SH-SY5Y (cell line): ENCODE results near the gene HOXA11.

Experiments
- GATA2 ChIP-seq: IDR thresholded peaks from 2 replicates; pipeline ENCODE4 v1.6.1; 2011; ENCODE audit warnings: mild to moderate bottlenecking, low read depth, low read length
- GATA3 ChIP-seq: IDR thresholded peaks from 2 replicates; pipeline ENCODE4 v1.6.1; 2011; ENCODE audit warnings: low read depth, mild to moderate bottlenecking, low read length, moderate library complexity

HOXA11 gene

DNA sequence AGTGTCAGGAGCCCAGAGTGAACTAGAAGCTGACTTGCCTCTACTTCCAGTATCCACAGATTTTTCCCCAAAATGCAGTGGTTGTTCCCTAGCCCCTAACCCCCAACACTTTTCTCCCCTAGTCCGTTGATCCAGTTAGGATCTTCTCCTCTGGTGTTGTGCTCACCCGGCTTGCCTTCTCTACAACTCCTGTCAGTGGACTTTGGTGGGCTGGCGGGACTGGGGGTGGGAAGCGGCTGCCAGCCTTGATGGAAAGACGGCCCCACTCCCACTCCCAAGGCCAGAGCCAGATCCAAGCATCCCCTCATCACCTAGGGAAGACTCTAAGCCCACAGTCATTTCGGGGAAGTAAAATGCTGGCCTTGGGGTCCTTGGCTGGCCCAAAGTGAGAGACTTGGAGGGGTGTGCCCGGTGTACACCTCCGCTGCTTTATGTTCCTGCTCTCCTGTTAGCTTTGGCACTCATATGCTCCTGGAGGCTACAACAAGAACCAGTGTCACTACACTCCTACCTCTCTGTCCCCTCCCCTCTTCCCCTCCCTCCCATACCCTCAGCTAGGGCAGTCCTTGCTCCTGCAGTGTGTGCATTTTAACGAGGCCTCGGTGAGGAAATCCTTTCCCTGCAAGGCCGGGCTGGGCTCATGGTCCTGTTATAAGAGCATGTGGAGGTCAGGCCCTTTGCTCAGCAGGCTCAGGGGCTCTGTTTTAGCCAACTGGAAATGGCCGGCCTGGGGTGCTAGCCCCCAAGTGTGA is 10.0 kb downstream of the HOXA11 start:
- TF ChIP-seq GATA3 (no peak), GATA2 (no peak)

GRCh38 chr7:27173956-27174873 is 10.8 kb downstream of the HOXA11 start, which contains the start of gene HOXA10:
Gene HOXA10 (minus strand): TSS chr7:27174320. CDS start chr7:27174306, 14 bp downstream.
- TF ChIP-seq GATA2 (no peak), GATA3 (no peak)

GRCh38 chr7:27173511-27173955 is 11.5 kb downstream of the HOXA11 start:
- TF ChIP-seq GATA2 (no peak), GATA3 (no peak)

DNA sequence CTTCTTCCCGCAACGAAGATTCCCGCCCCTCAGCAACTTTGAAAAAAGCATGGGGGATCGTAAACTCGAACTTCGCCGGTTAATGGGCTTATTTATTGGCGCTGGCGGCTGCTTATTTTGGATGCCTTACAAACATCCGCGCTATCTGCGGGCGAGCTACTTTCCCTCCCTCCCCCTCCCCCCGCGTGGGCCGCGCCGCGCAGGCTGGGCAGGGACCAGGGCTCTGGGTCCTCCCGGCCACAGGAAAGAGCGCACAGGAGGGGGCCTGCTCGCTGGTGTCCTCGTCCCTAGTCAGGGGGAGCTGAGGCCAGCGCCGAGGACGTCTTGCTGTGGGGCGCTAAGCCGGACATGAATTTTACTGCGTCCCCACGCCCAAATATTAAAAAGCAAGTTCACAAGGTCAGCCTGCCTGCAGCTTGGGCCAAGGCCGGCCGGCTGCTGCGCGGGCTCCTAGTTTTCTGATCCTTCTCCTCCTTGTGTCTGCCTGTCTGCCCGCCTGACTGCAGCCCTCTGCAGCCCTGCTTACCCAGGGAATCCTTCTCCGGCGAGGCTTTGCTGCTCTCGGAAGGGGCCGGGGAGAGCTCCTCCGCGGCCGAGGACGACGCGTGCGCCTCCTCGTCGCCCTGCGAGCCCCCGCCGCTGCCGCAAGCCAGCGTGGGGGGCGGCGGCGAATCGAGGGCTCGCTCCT is 12.1 kb downstream of the HOXA11 start:
- TF ChIP-seq GATA3, result no peak

GRCh38 chr7:27172315-27172774 is 12.7 kb downstream of the HOXA11 start:
- no peak for TF ChIP-seq GATA2
- TF ChIP-seq GATA3, result no peak

DNA sequence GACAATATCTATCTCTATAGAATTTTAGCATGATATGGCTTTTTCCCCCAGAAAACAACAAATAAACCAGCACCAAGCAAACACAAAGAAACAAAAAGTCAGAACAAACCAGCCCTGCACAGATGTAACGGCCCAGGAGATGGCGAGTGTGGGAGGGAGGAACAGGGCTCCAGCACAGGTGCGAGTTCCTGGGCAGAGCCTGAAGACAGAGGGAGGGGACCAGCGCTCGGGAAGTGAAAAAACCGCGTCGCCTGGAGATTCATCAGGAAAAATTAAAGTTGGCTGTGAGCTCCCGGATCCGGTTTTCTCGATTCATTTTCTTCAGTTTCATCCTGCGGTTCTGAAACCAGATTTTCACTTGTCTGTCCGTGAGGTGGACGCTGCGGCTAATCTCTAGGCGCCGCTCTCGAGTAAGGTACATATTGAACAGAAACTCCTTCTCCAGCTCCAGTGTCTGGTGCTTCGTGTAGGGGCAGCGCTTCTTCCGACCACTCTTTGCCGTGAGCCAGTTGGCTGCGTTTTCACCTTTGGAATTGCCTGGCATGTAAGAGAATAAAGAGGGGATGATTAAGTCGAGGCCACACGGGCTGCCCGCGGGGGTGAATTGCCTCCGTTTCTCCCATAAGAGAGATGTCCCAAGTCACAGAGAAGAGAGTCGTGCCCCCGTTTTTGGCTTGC is 13.3 kb downstream of the HOXA11 start:
- TF ChIP-seq GATA3 (no peak), GATA2 (no peak)

DNA sequence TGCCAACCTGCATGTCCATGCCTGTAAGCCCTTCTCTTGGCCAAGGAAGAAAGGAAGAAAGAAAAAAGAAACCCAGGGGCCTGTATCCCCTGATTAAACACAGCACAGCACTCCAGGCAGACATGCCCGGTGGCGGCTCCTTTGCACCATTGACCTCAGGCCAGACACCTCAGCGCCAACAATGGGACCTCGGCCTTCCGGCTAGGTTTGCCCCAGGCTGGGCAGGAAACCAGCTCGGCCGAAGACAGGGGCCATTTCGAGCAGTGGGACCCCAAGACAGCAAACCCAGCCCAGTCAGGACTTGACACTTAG is 13.8 kb downstream of the HOXA11 start:
- no peak for TF ChIP-seq GATA2
- TF ChIP-seq GATA3, result no peak

DNA sequence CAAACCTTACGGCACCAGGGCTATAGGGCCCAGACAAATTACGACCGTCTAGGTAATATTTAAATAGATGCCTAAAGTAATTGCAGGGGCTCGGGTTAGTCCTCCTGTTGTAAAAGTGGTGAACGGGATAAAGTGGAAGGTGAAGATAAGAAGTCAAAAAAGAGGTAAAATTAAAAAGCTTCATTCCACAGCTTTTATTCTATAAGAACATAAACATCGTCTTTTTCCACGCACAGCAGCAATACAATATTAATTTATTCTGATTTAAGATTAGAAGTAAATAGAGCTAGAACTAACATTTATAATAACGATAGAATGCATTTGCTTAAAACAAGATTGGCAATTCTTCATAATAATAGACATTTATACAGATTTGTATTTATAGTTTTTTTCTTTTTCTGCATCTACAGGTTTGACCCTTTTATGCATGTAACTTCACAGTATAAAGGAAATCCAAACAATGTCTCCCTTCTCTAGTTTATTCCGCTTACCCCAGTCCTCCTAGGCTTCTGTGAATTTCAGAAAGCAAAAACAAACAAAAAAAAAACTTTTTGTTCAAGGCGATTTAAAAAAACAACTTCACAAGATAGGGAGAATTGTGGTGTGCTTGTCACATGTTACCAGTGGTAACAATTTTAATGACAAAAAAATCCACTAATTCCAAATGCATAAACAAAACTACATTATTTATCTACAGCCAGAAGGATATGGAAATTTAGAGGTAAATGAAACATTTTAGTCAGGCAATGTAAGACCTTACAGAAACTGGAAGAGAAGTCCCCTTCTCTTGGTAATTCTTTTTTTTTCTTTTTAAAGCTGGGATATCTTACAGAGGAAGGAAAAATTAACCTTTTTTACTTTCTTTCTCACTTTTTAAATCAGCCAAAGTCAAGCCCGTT is 14.4 kb downstream of the HOXA11 start:
- TF ChIP-seq GATA3 (no peak), GATA2 (no peak)

GRCh38 chr7:27169658-27170425 is 15.2 kb downstream of the HOXA11 start:
- no peak for TF ChIP-seq GATA3
- TF ChIP-seq GATA2, result no peak

DNA sequence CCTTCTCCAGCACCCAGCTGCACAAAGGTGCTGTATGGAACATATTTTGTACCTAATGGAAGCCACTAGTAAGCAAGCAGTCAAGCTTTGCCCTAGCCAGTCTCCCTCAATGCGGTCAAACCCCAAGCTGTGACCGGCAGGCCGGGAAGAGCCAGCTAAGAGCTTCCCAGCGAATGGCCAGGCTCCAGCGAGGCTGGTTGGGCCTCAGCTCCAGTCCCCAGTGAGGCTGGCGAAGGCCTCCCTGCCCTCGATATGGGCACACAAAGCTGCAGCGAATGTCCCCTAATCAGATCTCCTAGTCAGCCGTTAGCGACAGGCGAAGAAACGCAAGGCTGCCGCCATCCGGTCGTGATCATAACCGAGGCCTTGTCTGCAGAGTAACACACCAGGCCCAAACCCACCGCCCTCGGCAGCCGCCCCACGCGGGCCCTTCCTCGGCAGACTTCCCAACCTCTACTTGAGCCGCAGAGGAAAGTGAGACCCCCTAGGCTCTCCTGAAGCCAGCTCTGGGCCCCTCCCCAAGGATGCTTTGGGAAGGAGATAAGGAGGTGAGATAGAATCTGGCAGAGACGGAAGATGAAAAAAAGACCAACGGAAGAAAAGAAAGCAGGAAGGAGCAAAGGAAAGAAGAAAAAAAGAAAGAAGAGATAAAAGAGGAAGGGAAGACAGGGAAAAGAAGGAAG is 16.6 kb downstream of the HOXA11 start:
- TF ChIP-seq GATA2 (peak; percentile 15; the same call in 1 of the 2 replicates), GATA3 (no peak)

DNA sequence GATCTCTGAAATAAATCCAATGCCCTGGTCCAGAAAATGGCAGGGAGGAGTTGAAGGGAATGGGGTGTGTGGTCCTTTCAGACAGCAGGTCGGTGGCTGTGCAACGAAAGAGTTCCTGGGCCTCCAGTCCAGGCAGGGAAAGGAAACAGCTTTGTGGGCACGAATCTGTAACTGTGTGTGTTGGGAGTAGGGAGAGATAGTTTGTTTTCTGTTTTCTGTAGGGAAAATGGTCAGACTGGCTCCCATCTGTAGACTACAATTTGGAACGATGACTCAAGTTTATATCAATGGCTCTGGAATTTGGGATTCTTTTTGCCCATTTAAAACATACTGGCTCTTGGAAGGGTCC is 17.1 kb downstream of the HOXA11 start:
- TF ChIP-seq GATA3 (no peak), GATA2 (no peak)
